Fibroblast of villous mesenchyme (primary cell): ENCODE data around the gene TTC7B. TPM values are rescaled to one million over a fixed set of nuclear protein-coding genes. Genes with fewer than 3 reads are reported as not detected.

Source experiments
- DNase-seq: peaks from one replicate; pipeline ENCODE4 v3.0.0-alpha.2; 2010; ENCODE audit warnings: low read depth
- H3K4me3 ChIP-seq: 2 replicates; pipeline ENCODE4 v1.5.1; 2011; ENCODE audit warnings: low read depth, mild to moderate bottlenecking, low read length
- total RNA-seq: library from RNA; depleted of rRNA; stranded (reverse); fragments of >200 nt; gene quantifications from 2 replicates; pipeline ENCODE4 v1.2.3, GENCODE V29; 2012
- TF ChIP-seq, protein P1 (sequence below): IDR thresholded peaks from 2 replicates; pipeline ENCODE4 v1.5.1; 2012; ENCODE audit warnings: low read depth, mild to moderate bottlenecking, low read length; ENCODE audit not compliant: insufficient read depth

TTC7B gene
- total RNA-seq, 1 donor: 16.8 TPM

GRCh38 chr14:90750701-90751100, 65.5 kb downstream of the TTC7B start:
- H3K4me3 ChIP-seq: no peak overlapping the region
- TF ChIP-seq, protein P1, sequence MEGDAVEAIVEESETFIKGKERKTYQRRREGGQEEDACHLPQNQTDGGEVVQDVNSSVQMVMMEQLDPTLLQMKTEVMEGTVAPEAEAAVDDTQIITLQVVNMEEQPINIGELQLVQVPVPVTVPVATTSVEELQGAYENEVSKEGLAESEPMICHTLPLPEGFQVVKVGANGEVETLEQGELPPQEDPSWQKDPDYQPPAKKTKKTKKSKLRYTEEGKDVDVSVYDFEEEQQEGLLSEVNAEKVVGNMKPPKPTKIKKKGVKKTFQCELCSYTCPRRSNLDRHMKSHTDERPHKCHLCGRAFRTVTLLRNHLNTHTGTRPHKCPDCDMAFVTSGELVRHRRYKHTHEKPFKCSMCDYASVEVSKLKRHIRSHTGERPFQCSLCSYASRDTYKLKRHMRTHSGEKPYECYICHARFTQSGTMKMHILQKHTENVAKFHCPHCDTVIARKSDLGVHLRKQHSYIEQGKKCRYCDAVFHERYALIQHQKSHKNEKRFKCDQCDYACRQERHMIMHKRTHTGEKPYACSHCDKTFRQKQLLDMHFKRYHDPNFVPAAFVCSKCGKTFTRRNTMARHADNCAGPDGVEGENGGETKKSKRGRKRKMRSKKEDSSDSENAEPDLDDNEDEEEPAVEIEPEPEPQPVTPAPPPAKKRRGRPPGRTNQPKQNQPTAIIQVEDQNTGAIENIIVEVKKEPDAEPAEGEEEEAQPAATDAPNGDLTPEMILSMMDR: no peak
- DNase-seq: no peak

DNA sequence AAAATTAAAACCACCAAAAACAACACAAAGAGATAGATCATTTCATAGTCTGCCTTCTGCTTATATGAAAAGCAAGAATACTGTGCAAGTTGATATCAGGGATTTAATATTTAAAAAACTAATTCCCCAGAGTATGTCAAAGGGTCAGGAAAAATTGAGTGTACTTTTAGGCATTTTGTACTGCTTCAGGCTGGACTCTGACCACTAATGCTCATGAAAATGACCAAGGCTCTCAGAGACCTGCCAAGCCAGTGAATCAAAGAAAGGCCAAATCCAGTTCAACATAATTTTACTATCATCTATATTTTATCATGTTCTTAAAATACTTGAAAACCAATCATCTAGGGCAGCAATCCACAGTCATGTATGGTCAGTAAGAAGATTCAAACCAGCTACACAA, 66.0 kb downstream of the TTC7B start:
- TF ChIP-seq, protein P1: no peak
- no peak for DNase-seq
- H3K4me3 ChIP-seq: no peak overlapping the region

GRCh38 chr14:90747909-90748308, 68.3 kb downstream of the TTC7B start:
- TF ChIP-seq, protein P1: no peak
- H3K4me3 ChIP-seq: no peak overlapping the region
- no peak for DNase-seq

DNA sequence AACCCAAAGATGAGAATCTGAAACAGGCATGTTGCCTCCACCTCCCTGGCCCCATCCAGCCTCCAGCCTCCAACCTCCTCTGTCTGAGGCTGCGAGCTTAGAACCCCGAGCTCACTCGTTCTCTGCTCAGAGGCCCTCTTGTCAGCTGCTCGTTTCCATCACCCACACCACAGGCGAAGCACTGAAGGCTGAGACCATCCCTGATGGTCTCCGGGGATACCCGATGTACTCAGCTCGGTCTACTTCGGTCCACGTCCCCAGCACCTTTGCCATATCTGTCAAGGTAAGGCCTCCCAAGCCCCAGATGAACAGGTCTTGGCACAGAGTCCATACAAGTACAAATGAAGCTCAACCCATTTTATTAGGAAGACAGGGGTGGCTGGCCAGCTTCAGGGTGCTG, 72.4 kb downstream of the TTC7B start:
- no peak overlapping the region for H3K4me3 ChIP-seq
- no peak for DNase-seq
- TF ChIP-seq, protein P1: no peak

DNA sequence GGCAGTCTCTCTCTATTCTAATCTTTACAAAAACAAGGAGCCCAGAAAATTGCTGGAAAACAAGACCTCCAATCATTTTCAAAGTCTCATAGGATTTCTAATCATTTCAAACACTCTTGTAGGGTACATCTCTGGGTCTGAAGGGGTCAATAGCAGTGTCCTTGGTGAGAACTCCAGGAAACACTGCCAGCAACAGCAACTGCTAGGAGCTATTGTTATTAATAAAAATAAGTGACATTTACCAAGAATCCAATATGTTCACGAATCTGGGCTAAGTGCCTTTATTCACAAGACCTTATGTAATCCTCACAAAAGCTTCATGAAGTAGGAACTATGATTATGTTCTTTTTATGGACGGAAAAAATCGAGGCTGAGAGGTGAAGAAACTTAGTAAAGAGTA, 72.8 kb downstream of the TTC7B start:
- no peak overlapping the region for H3K4me3 ChIP-seq
- DNase-seq: no peak
- TF ChIP-seq, protein P1: no peak

DNA sequence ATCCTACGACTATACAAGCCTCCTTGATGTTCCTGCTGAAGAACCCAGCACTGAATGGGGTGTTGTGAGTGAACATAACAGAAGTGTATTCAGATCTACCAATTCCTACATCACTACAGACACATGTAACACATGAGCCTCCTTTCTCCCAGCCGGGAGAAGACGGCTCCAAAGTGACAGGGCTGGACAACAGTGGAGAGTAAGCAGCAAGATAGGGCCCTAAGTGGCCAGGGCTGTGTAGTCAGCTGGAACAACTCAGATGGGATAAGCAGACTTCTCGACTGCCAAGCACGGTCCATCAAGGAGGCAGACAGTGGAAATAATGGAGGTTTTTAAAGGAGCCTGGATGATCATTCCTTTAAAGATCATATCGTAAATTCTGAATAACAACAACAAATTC, 73.5 kb downstream of the TTC7B start:
- no peak for DNase-seq
- no peak overlapping the region for H3K4me3 ChIP-seq
- TF ChIP-seq, protein P1: no peak

GRCh38 chr14:90742252-90742651, 74.0 kb downstream of the TTC7B start:
- no peak overlapping the region for H3K4me3 ChIP-seq
- TF ChIP-seq, protein P1: no peak
- no peak for DNase-seq
